Large intestine (tissue), 3 donors: Measurements from ENCODE around the gene CSTF1. TPM values are rescaled to one million over a fixed set of nuclear protein-coding genes. Genes with fewer than 3 reads are reported as not detected.
"Not testable (repeated sequence)": the region's sequence is repeated elsewhere in the genome, so short reads cannot be mapped to it uniquely, and the experiment has no call there.

Experiments
- DNase-seq, 2 donors: peaks; one replicate each; pipeline versions ENCODE4 v3.0.0 to v3.0.0-alpha.2; 2013
- H3K27ac ChIP-seq: one replicate; pipeline ENCODE4 v1.5.1; 2013; ENCODE audit warnings: low read length
- H3K27me3 ChIP-seq: 2 replicates; pipeline ENCODE4 v1.6.1; 2013; ENCODE audit warnings: low read length; ENCODE audit not compliant: control insufficient read depth, insufficient read depth
- H3K36me3 ChIP-seq: 2 replicates; pipeline ENCODE4 v1.6.1; 2013; ENCODE audit warnings: low read length; ENCODE audit not compliant: control insufficient read depth, insufficient read depth
- H3K4me1 ChIP-seq: one replicate; pipeline ENCODE4 v1.6.1; 2013; ENCODE audit warnings: low read length; ENCODE audit not compliant: control insufficient read depth, insufficient read depth
- H3K4me3 ChIP-seq: one replicate; pipeline ENCODE4 v1.5.1; 2013; ENCODE audit warnings: low read length
- H3K9me3 ChIP-seq: one replicate; pipeline ENCODE4 v1.6.1; 2013; ENCODE audit warnings: mild to moderate bottlenecking, low read depth, low read length, moderate library complexity; ENCODE audit not compliant: control insufficient read depth
- WGBS: methylation state at CpG from one replicate; pipeline ENCODE4 v1.1.5; 2013; ENCODE audit warnings: low lambda C conversion rate; ENCODE audit not compliant: insufficient coverage; 5-methylcytosine and 5-hydroxymethylcytosine counted together
- polyA plus RNA-seq: library from polyadenylated mRNA; unstranded; fragments of 120-200 nt; gene quantifications from one replicate; pipeline ENCODE4 v1.2.1, GENCODE V29; 2013

The CSTF1 gene
- polyA plus RNA-seq, 1 donor = 27.6 TPM

DNA sequence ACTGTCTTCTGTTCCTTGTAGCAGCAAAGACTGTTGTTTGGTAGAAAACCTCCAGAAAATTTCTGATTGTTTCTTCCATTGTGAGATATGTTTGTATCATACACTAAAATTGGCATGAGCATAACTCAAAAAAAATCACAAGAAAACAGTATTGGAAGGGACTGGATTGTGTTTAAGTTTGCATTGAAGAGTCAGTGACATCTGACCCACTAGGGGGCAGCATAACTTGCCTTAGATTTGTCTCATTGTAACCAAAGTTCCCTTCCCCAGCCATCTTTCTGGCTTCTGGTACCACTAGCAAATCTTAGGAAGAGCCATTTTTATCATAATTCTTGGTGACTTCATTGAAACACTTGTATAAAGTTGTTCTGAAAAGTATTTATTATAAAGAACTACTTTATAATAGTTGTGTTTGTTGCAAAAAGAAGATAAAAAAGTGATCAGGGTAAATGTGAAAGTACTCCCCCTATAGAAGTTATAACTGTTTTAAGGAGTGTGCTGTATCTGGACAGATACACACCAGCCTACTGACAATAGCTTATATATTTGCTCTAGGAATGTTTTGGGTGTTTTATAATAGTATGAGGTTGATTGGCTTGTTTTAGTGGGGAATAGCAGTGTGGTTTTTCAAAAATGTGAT, 7.7 kb downstream of the CSTF1 start:
- Histone ChIP-seq H3K9me3 (no peaks in the 10 kb centered on the region), H3K36me3 (peaks cover 66% of the 10 kb centered on the region), H3K4me1 (no peaks in the 10 kb centered on the region), H3K4me3 (no peak overlapping the region), H3K27ac (no peak overlapping the region), H3K27me3 (no peaks in the 10 kb centered on the region)
- DNase-seq = peak; percentile 43 to 44

DNA sequence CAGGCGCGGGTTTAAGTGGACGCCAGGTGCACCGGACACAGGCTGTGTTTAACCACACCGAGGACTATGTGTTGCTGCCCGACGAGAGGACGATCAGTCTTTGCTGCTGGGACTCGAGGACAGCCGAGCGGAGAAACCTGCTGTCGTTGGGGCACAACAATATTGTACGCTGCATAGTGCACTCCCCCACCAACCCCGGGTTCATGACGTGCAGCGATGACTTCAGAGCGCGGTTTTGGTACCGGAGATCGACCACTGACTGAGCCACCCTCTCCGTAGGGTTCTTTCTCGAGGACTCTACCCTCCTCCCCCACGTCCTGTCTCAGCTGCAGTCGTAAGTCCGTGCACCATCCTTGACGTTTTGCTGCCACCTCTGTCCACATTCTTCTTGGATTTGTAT, 11.0 kb downstream of the CSTF1 start:
- no peaks in the 10 kb centered on the region for H3K4me1 ChIP-seq
- H3K27me3 ChIP-seq = no peaks in the 10 kb centered on the region
- no peak for DNase-seq
- H3K36me3 ChIP-seq = peaks cover 57% of the 10 kb centered on the region
- H3K4me3 ChIP-seq = no peak overlapping the region
- WGBS = 92% methylated on average over 6 of the region's 26 CpGs
- H3K9me3 ChIP-seq = no peaks in the 10 kb centered on the region
- H3K27ac ChIP-seq = no peak overlapping the region

DNA sequence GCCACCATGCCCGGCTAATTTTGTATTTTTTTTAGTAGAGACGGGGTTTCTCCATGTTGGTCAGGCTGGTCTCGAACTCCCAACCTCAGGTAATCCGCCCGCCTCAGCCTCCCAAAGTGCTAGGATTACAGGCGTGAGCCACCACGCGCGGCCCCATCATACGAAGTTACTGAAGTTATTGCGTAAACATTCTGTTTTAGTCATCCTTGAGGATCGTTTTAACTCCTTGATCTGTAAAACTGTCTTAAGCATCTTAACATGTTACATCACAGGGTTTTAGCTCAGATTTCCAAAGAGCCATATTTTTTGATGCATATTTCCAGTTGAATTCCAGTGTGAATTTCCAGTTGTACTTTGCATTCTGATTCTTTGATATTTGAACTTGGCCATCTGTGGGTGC, 12.9 kb downstream of the CSTF1 start:
- not testable (repeated sequence) for H3K27ac ChIP-seq, H3K4me3 ChIP-seq, DNase-seq, H3K9me3 ChIP-seq, H3K27me3 ChIP-seq, H3K4me1 ChIP-seq
- peaks cover 54% of the 10 kb centered on the region for H3K36me3 ChIP-seq
- 79% methylated on average over 2 of the region's 12 CpGs for WGBS

DNA sequence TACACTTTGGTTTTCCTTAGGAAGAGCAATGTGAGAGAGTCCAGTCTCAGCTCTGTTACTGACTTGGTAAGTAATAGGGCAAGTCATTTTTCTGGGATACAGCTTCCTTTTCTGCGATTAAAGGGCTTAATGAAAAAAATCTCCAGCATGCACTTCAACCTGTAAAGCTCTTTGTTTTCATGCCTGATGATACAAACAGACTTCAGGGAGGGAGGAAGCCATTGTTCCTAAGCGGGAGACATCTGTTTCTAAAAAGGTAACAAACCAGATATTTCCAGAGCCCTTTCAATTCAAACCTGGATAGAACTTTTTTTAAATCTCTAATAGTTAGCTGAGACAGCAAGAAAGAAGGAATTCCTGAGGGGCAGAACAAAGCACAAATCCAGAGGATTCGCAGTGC, 14.5 kb downstream of the CSTF1 start:
- H3K9me3 ChIP-seq = no peaks in the 10 kb centered on the region
- H3K36me3 ChIP-seq = peaks cover 45% of the 10 kb centered on the region
- H3K27me3 ChIP-seq = no peaks in the 10 kb centered on the region
- H3K27ac ChIP-seq = no peak overlapping the region
- H3K4me3 ChIP-seq = no peak overlapping the region
- H3K4me1 ChIP-seq = no peaks in the 10 kb centered on the region
- 100% methylated on average over 2 of the region's 3 CpGs for WGBS
- no peak for DNase-seq

DNA sequence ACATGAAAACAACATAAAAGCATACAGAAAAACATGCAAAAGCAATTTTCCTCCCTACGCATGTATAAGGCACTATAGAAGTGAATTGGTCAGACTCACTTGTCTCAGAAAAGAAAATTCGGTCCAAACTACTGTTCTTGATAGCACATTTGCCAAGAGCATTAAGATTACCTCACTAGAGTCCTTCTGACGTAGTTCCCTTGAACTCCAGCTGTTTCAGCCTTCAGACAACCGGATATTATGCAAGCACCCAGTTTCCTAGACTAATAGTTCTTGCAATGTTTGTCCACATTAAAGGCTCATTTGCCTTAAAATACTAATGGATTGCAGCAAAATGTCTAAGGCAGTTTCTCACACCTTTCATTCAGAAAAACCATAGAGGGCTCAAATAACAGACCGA, 17.1 kb downstream of the CSTF1 start:
- Histone ChIP-seq H3K9me3 (no peaks in the 10 kb centered on the region), H3K4me1 (no peaks in the 10 kb centered on the region), H3K27me3 (no peaks in the 10 kb centered on the region), H3K36me3 (peaks cover 31% of the 10 kb centered on the region), H3K4me3 (no peak overlapping the region), H3K27ac (no peak overlapping the region)
- DNase-seq = no peak
- 100% methylated on average over 1 of the region's 5 CpGs for WGBS

- Histone ChIP-seq H3K27me3 (no peaks in the 10 kb centered on the region), H3K9me3 (no peaks in the 10 kb centered on the region), H3K4me3 (no peak overlapping the region), H3K36me3 (peaks cover 29% of the 10 kb centered on the region), H3K4me1 (no peaks in the 10 kb centered on the region), H3K27ac (no peak overlapping the region)
- no peak for DNase-seq
- WGBS = no CpG with 5 or more reads among the region's 1 CpG
Measured at GRCh38 chr20:56409956-56410355, 17.5 kb downstream of the CSTF1 start.

DNA sequence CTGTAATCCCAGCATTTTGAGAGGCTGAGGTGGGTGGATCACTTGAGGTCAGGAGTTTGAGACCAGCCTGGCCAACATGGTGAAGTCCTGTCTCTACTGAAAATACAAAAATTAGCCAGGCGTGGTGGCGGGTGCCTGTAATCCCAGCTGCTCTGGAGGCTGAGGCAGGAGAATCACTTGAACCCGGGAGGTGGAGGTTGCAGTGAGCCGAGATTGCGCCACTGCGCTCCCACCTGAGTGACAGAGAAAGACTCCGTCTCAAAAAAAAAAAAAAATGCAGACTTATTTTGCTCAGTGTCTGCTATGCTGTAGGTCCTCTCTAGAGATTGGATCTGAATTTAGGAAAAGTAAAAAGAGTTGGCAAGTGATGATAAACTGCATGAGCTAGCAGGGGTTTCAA, 18.8 kb downstream of the CSTF1 start:
- H3K27me3 ChIP-seq, H3K4me1 ChIP-seq, DNase-seq, H3K4me3 ChIP-seq, H3K9me3 ChIP-seq, H3K27ac ChIP-seq: not testable (repeated sequence)
- H3K36me3 ChIP-seq = peaks cover 21% of the 10 kb centered on the region
- 96% methylated on average over 4 of the region's 7 CpGs for WGBS

DNA sequence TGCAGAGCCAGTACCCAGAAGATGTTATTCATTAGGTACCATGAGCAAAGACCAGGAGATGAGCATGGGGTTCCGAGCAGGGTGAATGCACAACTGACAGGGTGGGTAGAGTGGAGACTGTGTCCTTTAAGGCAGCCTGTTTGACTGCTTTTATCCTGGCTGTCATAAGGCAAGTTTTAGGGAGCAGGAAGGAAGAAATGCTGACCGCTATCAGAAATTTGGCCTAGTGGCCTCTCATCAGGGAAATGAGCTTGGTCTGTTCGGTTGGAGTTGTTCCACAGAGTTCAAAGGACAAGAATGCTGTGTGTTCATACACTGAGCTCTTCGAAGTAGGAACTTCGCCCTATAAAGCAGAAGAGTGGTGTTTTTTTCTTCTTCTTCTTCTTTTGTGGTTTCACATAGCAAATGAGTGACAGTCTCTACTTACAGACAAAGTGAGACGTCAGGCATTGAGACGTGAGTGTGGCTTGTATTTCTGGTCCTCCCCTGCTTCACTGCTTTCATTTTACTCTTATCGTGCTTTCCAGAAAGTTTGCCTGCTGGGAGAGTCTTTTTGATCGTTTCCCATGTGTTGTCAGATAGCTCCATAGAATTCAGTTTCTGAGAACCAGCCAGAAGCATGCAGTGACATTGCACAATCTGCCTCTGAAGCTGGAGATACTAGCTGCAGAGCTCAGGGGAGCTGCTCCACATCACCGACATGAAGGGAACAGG, 19.5 kb downstream of the CSTF1 start, which contains the start of gene CASS4:
Gene CASS4, plus strand, starts transcription at position 502 of the 714 bp plus-strand sequence. Its CDS starts 199 bp downstream, at position 701.
- Histone ChIP-seq H3K9me3 (no peaks in the 10 kb centered on the region), H3K27ac (peak within 1 kb of the TSS; percentile 58), H3K4me3 (peak within 1 kb of the TSS; percentile 12), H3K27me3 (no peaks in the 10 kb centered on the region), H3K36me3 (peaks cover 16% of the 10 kb centered on the region), H3K4me1 (no peaks in the 10 kb centered on the region)
- no CpG with 5 or more reads among the region's 10 CpGs for WGBS
- peak; percentile 30 to 65 for DNase-seq

DNA sequence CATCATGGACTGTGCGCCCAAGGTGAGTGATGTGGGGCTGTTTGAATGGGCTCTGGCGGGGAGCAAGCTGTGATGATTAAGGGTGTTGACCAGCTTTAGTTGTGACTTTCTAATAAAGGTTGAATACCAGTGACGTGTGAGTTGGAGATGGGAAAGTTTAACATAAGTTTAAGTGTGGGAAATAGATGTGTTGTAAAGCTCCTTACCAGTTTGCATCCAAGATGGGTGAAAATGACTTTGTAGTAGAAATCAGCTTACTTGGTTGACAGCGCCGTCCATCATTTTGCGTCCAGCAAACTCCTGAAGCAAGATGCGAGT, 20.0 kb downstream of the CSTF1 start:
- DNase-seq = no peak
- WGBS = no CpG with 5 or more reads among the region's 7 CpGs
- Histone ChIP-seq H3K4me3 (peak overlapping the region; percentile 12), H3K27me3 (no peaks in the 10 kb centered on the region), H3K4me1 (no peaks in the 10 kb centered on the region), H3K27ac (peak overlapping the region; percentile 58), H3K9me3 (no peaks in the 10 kb centered on the region), H3K36me3 (peaks cover 13% of the 10 kb centered on the region)

- Histone ChIP-seq H3K36me3 (peaks cover 8% of the 10 kb centered on the region), H3K4me1 (no peaks in the 10 kb centered on the region), H3K27me3 (no peaks in the 10 kb centered on the region), H3K27ac (no peak overlapping the region), H3K4me3 (no peak overlapping the region), H3K9me3 (no peaks in the 10 kb centered on the region)
- DNase-seq = no peak
- 100% methylated on average over 1 of the region's 3 CpGs for WGBS
Measured at GRCh38 chr20:56412949-56413348, 20.5 kb downstream of the CSTF1 start.
